HepG2 (cell line): ENCODE measurements around the gene ADGRV1. TPM values are rescaled to one million over a fixed set of nuclear protein-coding genes. Genes with fewer than 3 reads are reported as not detected.

Source experiments
- ATAC-seq: fragments of 200-7000 bp; cut with Tn5 transposase; 3 replicates; pipeline ENCODE4 v1.9.1; 2020; ENCODE audit warnings: mild to moderate bottlenecking, moderate library complexity
- BruUV-seq: library from RNA; stranded (reverse); fragments of 400-500 nt; replicated peaks from 2 replicates; lab custom pipeline; 2021; lab: Mats Ljungman, UMichigan
- CTCF ChIA-PET: fragments of 300-600 bp; formaldehyde crosslinking; extraction: SDS; loops from one replicate; lab custom pipeline; 2021; ENCODE audit warnings: low total read pairs, inconsistent platforms, low intra/inter-chr PET ratio; lab: Yijun Ruan, JAX
- POLR2A ChIA-PET: fragments of 350-600 bp; sonication (Branson Sonifier 250); formaldehyde crosslinking; loops from one replicate; lab custom pipeline; 2020; ENCODE audit warnings: antibody characterized with exemption, inconsistent platforms; lab: Yijun Ruan, JAX
- DNase-seq: peaks from one replicate; pipeline ENCODE4 v3.0.0-alpha.2; 2015; ENCODE audit warnings: low spot score
- FAIRE-seq: peaks from 3 replicates; lab custom pipeline; 2011; peaks lifted over from hg19 to GRCh38; lab: Jason Lieb, UNC
- H2AFZ ChIP-seq: one replicate; pipeline ENCODE4 v1.6.1; 2011; ENCODE audit warnings: low read length, inconsistent platforms
- H3K27ac ChIP-seq: fragments of 300-600 bp; 3 replicates; pipeline ENCODE4 v1.8.0; 2011; ENCODE audit warnings: mixed run types, mild to moderate bottlenecking, mixed read lengths, low read length, inconsistent platforms; ENCODE audit not compliant: insufficient read depth; ENCODE audit errors: extremely low read length
- H3K27me3 ChIP-seq, 2 experiments: fragments of 200-600 bp in 1 of 2; 2 replicates in 1 of 2; 3 replicates in 1 of 2; pipeline versions ENCODE4 v1.6.0 to v1.8.0; 2011; ENCODE audit warnings: low read length in 2 of 2, mild to moderate bottlenecking in 2 of 2, moderate library complexity in 2 of 2, inconsistent platforms in 1 of 2; ENCODE audit not compliant: insufficient read depth in 2 of 2, control insufficient read depth in 1 of 2
- H3K36me3 ChIP-seq, 2 experiments: fragments of 200-600 bp in 1 of 2; replicated peaks in 1 of 2; 2 replicates in 1 of 2; 3 replicates in 1 of 2; pipeline versions ENCODE4 v1.5.1 to v1.8.0; 2011; ENCODE audit warnings: low read length in 2 of 2, inconsistent platforms in 1 of 2; ENCODE audit not compliant: insufficient read depth in 2 of 2, control insufficient read depth in 1 of 2
- H3K4me1 ChIP-seq: 2 replicates; pipeline ENCODE4 v1.5.1; 2012; ENCODE audit warnings: low read length, inconsistent platforms; ENCODE audit not compliant: insufficient read depth
- H3K4me2 ChIP-seq: 2 replicates; pipeline ENCODE4 v1.6.0; 2011; ENCODE audit warnings: low read depth, low read length, inconsistent platforms
- H3K4me3 ChIP-seq, 3 experiments: fragments of 200-600 bp in 1 of 3; sonication (generic), shearing (Covaris generic) in 1 of 3; replicated peaks in 1 of 3; 2 replicates each; pipeline ENCODE4 v1.5.1; 2011 to 2016; ENCODE audit warnings: low read length in 3 of 3, inconsistent platforms in 2 of 3, low read depth in 2 of 3, mild to moderate bottlenecking in 2 of 3, control low read depth in 1 of 3, mixed read lengths in 1 of 3; ENCODE audit not compliant: insufficient read depth in 1 of 3
- H3K79me2 ChIP-seq: one replicate; pipeline ENCODE4 v1.6.1; 2011; ENCODE audit warnings: low read length, inconsistent platforms; ENCODE audit not compliant: insufficient read depth
- H3K9ac ChIP-seq: 2 replicates; pipeline ENCODE4 v1.6.0; 2011; ENCODE audit warnings: mild to moderate bottlenecking, low read depth, low read length, inconsistent platforms; ENCODE audit not compliant: insufficient read depth
- H3K9me3 ChIP-seq: 2 replicates; pipeline ENCODE4 v1.5.1; 2012; ENCODE audit warnings: mild to moderate bottlenecking, low read length
- H4K20me1 ChIP-seq: 2 replicates; pipeline ENCODE4 v1.6.0; 2011; ENCODE audit warnings: inconsistent platforms, mild to moderate bottlenecking, low read length, moderate library complexity; ENCODE audit not compliant: insufficient read depth
- JUN ChIP-seq: sonication (generic); formaldehyde crosslinking; IDR thresholded peaks from 2 replicates; pipeline ENCODE4 v1.4.0; 2020; ENCODE audit warnings: mild to moderate bottlenecking, missing genetic modification reagents
- MBD4 ChIP-seq: IDR thresholded peaks from 2 replicates; pipeline ENCODE4 v1.6.1; 2012; ENCODE audit warnings: low read length, inconsistent platforms, borderline replicate concordance
- SP1 ChIP-seq, 2 experiments: fragments of 450-650 bp in 1 of 2; sonication (generic) in 1 of 2; formaldehyde crosslinking in 1 of 2; IDR thresholded peaks; 2 replicates each; pipeline versions ENCODE4 v1.4.0 to v1.6.1; 2016 to 2020; ENCODE audit warnings: missing genetic modification reagents in 1 of 2
- ZNF264 ChIP-seq: sonication (generic); formaldehyde crosslinking; IDR thresholded peaks from 2 replicates; pipeline ENCODE4 v1.4.0; 2020; ENCODE audit warnings: missing genetic modification reagents
- ZNF564 ChIP-seq: sonication (generic); formaldehyde crosslinking; IDR thresholded peaks from 2 replicates; pipeline ENCODE4 v1.8.1; 2023; ENCODE audit warnings: mild to moderate bottlenecking, missing genetic modification reagents
- ZNF772 ChIP-seq: sonication (generic); formaldehyde crosslinking; IDR thresholded peaks from 2 replicates; pipeline ENCODE4 v1.5.0; 2020; ENCODE audit warnings: mild to moderate bottlenecking, missing genetic modification reagents
- WGBS: methylation state at CpG from one replicate; pipeline ENCODE4 v1.1.6; 2017; ENCODE audit warnings: low lambda C conversion rate; 5-methylcytosine and 5-hydroxymethylcytosine counted together
- in situ Hi-C: cut with HindIII; loops from 2 replicates; pipeline ENCODE4 v1.10.0; 2017; ENCODE audit warnings: low pct_unique_long_range_greater_than_20kb; ENCODE audit not compliant: extremely low pct_ligation_motif_present
- intact Hi-C: fragments of 100-400 bp; cut with micrococcal nuclease; formaldehyde crosslinking; loops from one replicate; pipeline ENCODE4 v1.10.0; 2022; ENCODE audit not compliant: unreplicated experiment
- polyA plus RNA-seq, 8 experiments: library from polyadenylated mRNA; depleted of rRNA in 3 of 8; stranded (reverse) in 7 of 8; unstranded in 1 of 8; fragments of >200 nt; fragmentation: Illumina TruSeq in 4 of 8; extraction: Trizol in 4 of 8; gene quantifications; 2 replicates each; pipeline versions ENCODE4 v1.2.1 to v1.2.3, GENCODE V29; 2011 to 2016; ENCODE audit warnings: low read depth in 4 of 8, missing spikeins in 1 of 8, mixed read lengths in 1 of 8; ENCODE audit not compliant: insufficient read depth in 1 of 8
- total RNA-seq, 5 experiments: library from RNA; depleted of rRNA; stranded (reverse); fragments of >200 nt; fragmentation: Illumina TruSeq; extraction: Trizol; gene quantifications; 2 replicates each; pipeline ENCODE4 v1.2.3, GENCODE V29; 2016; ENCODE audit warnings: low read depth in 1 of 5

The ADGRV1 gene
- total and polyA plus RNA-seq, 2 of the 13 experiments (the other 11 are each of a cell fraction or from before 2014, with no cell fraction given): 1.7 to 3.9 TPM

DNA sequence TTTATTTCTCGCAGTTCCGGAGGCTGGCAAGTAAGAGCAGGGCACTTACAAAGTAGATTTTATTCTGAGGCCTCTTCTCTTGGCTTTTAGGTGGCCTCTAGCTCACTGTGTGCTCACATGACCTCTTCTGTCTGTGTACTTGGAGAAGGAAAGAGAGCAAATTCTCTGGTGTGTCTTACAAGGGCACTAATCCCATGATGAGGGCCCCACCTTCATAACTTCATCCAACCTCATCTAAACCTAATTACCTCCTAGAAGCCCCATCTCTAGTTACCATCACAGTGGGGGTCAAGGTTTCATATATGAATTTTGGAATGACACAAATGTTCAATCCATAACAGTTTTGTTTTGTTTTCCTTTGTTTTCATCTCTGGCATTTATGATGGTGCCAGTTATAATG lies 376.1 kb downstream of the ADGRV1 start:
- ChIA-PET CTCF (interaction anchor here (1.5 kb wide), 1 partner anchor 450 kb away, joined by 7 read pairs; no protein-coding TSS in a partner anchor), POLR2A (no interaction called here)
- H4K20me1 ChIP-seq: no peaks in the 10 kb centered on the region
- no peak overlapping the region for H3K9ac ChIP-seq
- peaks cover 45% of the 10 kb centered on the region for H3K4me1 ChIP-seq
- in situ Hi-C loops (loop anchor here (10.0 kb wide), 2 partner anchors 160 to 450 kb away; partner anchors contain the start of gene ARRDC3), intact Hi-C loops (no loop called here)
- H3K4me3 ChIP-seq: no peak overlapping the region
- H3K36me3 ChIP-seq: no peaks in the 10 kb centered on the region
- H3K79me2 ChIP-seq: no peaks in the 10 kb centered on the region
- H3K9me3 ChIP-seq: 0 out of 2 replicates have a peak, but pooled peaks cover 4% of the 10 kb centered on the region
- TF ChIP-seq SP1 (IDR thresholded peaks at IDR 0.05): no peak
- TF ChIP-seq SP1 (CRISPR knock-in tag; IDR thresholded peaks at IDR 0.05): no peak
- TF ChIP-seq JUN (CRISPR knock-in tag): no peak
- TF ChIP-seq ZNF264: peak; percentile 100
- FAIRE-seq (no peak), DNase-seq (no peak), ATAC-seq (no peak)
- H3K27ac ChIP-seq: no peak overlapping the region
- no peak overlapping the region for H3K4me2 ChIP-seq
- no peaks in the 10 kb centered on the region for H3K27me3 ChIP-seq
- BruUV-seq: no TSS peak
- 97% methylated on average over 2 of the region's 2 CpGs for WGBS
- H2AFZ ChIP-seq: peak overlapping the region; percentile 5

DNA sequence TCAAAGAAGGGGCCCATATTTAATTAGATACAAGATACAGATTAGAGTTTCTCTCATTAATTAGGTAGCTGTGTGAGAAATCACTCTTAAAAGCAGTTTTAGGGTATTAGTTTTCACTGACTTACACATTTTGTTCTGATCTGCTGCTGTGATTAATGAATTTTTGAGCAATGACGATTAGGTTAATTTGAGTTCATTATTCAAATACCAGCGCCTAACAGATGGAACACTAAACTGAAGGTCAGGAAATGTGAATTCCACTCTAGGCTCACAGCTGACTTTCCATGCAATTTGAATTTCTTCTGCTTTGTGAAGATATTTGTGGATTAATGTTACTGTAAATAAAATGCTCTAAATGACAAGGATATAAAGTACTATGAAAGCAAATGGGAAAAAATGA lies 380.6 kb downstream of the ADGRV1 start:
- BruUV-seq: no TSS peak
- Histone ChIP-seq H3K4me2 (no peak overlapping the region), H3K9me3 (0 out of 2 replicates have a peak, but pooled peaks cover 4% of the 10 kb centered on the region), H3K36me3 (no peaks in the 10 kb centered on the region), H2AFZ (no peak overlapping the region), H3K27me3 (no peaks in the 10 kb centered on the region), H3K4me3 (no peak overlapping the region), H3K79me2 (no peaks in the 10 kb centered on the region), H4K20me1 (no peaks in the 10 kb centered on the region), H3K4me1 (peaks cover 11% of the 10 kb centered on the region), H3K9ac (no peak overlapping the region), H3K27ac (no peak overlapping the region)
- ATAC-seq: no peak
- intact Hi-C loops (no loop called here), in situ Hi-C loops (loop anchor here (10.0 kb wide), 2 partner anchors 156 to 446 kb away; partner anchors contain the start of gene ARRDC3)
- no peak for TF ChIP-seq ZNF772 (CRISPR knock-in tag)
- TF ChIP-seq MBD4: no peak
- TF ChIP-seq ZNF564 (CRISPR knock-in tag): no peak
- TF ChIP-seq SP1 (IDR thresholded peaks at IDR 0.05): no peak
- TF ChIP-seq SP1 (CRISPR knock-in tag; IDR thresholded peaks at IDR 0.05): no peak
- 90% methylated on average over 2 of the region's 2 CpGs for WGBS
- no peak for FAIRE-seq
- no peak for DNase-seq
- ChIA-PET POLR2A (no interaction called here), CTCF (no interaction called here)
